A549 (cell line): ENCODE results near the gene XCL1. TPM values are rescaled to one million over a fixed set of nuclear protein-coding genes. Genes with fewer than 3 reads are reported as not detected.

Experiments
- ATAC-seq, 2 experiments: fragments of 200-7000 bp in 1 of 2; fragments of >200 bp in 1 of 2; cut with Nextera tagmentation in 1 of 2; cut with Tn5 transposase in 1 of 2; 3 replicates each; pipeline versions ENCODE4 v1.8.0 to v1.9.1; 2018 to 2020; ENCODE audit warnings: mild to moderate bottlenecking in 1 of 2, moderate library complexity in 1 of 2
- CTCF ChIA-PET: fragments of 300-600 bp; sonication (Branson Sonifier 250); formaldehyde crosslinking; extraction: SDS; loops from one replicate; lab custom pipeline; 2021; ENCODE audit warnings: antibody characterized with exemption, inconsistent platforms; lab: Yijun Ruan, JAX
- POLR2A ChIA-PET: fragments of 350-600 bp; formaldehyde crosslinking; extraction: SDS; loops from one replicate; lab custom pipeline; 2021; ENCODE audit warnings: antibody characterized with exemption, inconsistent platforms; lab: Yijun Ruan, JAX
- DNase-seq, 2 experiments: peaks; one replicate each; pipeline versions ENCODE4 v3.0.0 to v3.0.0-alpha.2; 2011 to 2016; ENCODE audit warnings: low read depth in 1 of 2, low spot score in 1 of 2
- FAIRE-seq: peaks from 2 replicates; lab custom pipeline; 2011; peaks lifted over from hg19 to GRCh38; lab: Jason Lieb, UNC
- H3K27ac ChIP-seq, 2 experiments: fragments of >200 bp; sonication (Bioruptor Twin); formaldehyde crosslinking; 3 replicates each; pipeline ENCODE4 v1.5.1; 2016 to 2017
- H3K4me1 ChIP-seq: fragments of >200 bp; sonication (Bioruptor Twin); formaldehyde crosslinking; 3 replicates; pipeline ENCODE4 v1.6.1; 2016
- H3K4me2 ChIP-seq: fragments of >200 bp; sonication (Bioruptor Twin); formaldehyde crosslinking; 3 replicates; pipeline ENCODE4 v1.6.1; 2016
- H3K4me3 ChIP-seq: fragments of >200 bp; sonication (Bioruptor Twin); formaldehyde crosslinking; 3 replicates; pipeline ENCODE4 v1.5.1; 2016
- H3K9me3 ChIP-seq: fragments of >200 bp; sonication (Bioruptor Twin); formaldehyde crosslinking; 3 replicates; pipeline ENCODE4 v1.6.1; 2016
- CTCF ChIP-seq: fragments of >200 bp; sonication (Bioruptor Twin); formaldehyde crosslinking; IDR thresholded peaks from 3 replicates; pipeline ENCODE4 v1.5.1; 2016
- EHMT2 ChIP-seq: fragments of 200-600 bp; sonication (generic); IDR thresholded peaks from 2 replicates; pipeline ENCODE4 v1.6.1; 2016; ENCODE audit warnings: antibody characterized with exemption, low read depth, mild to moderate bottlenecking, moderate library complexity
- FOSL2 ChIP-seq, 2 experiments: fragments of 450-650 bp in 1 of 2; fragments of >200 bp in 1 of 2; sonication (Bioruptor Twin) in 1 of 2; formaldehyde crosslinking; IDR thresholded peaks; 2 replicates each; pipeline versions ENCODE4 v1.5.0 to v1.6.1; 2016 to 2020; ENCODE audit warnings: mild to moderate bottlenecking in 1 of 2, moderate library complexity in 1 of 2
- HMGXB4 ChIP-seq: fragments of 250-450 bp; sonication (Bioruptor Pico); IDR thresholded peaks from 2 replicates; pipeline ENCODE4 v1.5.0; 2021; ENCODE audit warnings: mild to moderate bottlenecking, moderate library complexity, borderline replicate concordance
- HOXB13 ChIP-seq: fragments of 250-450 bp; sonication (Bioruptor Pico); IDR thresholded peaks from 2 replicates; pipeline ENCODE4 v1.5.0; 2020; ENCODE audit warnings: low read depth, mild to moderate bottlenecking, moderate library complexity
- JUN ChIP-seq, 2 experiments: fragments of >200 bp; sonication (Bioruptor Twin); formaldehyde crosslinking; IDR thresholded peaks; 2 replicates in 1 of 2; 3 replicates in 1 of 2; pipeline ENCODE4 v1.6.1; 2016 to 2017
- KDM5A ChIP-seq: fragments of 200-600 bp; sonication (generic); IDR thresholded peaks from 2 replicates; pipeline ENCODE4 v1.6.1; 2016; ENCODE audit warnings: antibody characterized with exemption, mild to moderate bottlenecking
- MAFK ChIP-seq: fragments of 450-650 bp; IDR thresholded peaks from 2 replicates; pipeline ENCODE4 v1.6.1; 2014; ENCODE audit not compliant: partially characterized antibody
- MYC ChIP-seq: IDR thresholded peaks from 2 replicates; pipeline ENCODE4 v1.6.1; 2012; ENCODE audit warnings: mild to moderate bottlenecking, inconsistent platforms, low read length, improper control_type of control experiment, borderline replicate concordance
- NR3C1 ChIP-seq: fragments of >200 bp; sonication (Bioruptor Twin); formaldehyde crosslinking; IDR thresholded peaks from 3 replicates; pipeline ENCODE4 v1.6.1; 2017
- TFCP2L1 ChIP-seq: fragments of 250-450 bp; sonication (Bioruptor Pico); IDR thresholded peaks from 2 replicates; pipeline ENCODE4 v1.5.0; 2021; ENCODE audit warnings: mild to moderate bottlenecking
- TP53 ChIP-seq: fragments of 250-450 bp; sonication (Bioruptor Pico); IDR thresholded peaks from 2 replicates; pipeline ENCODE4 v1.5.0; 2021; ENCODE audit warnings: mild to moderate bottlenecking, moderate library complexity
- ZFP36 ChIP-seq: fragments of 450-650 bp; IDR thresholded peaks from 2 replicates; pipeline ENCODE4 v1.6.1; 2014; ENCODE audit warnings: borderline replicate concordance; ENCODE audit not compliant: partially characterized antibody
- WGBS: methylation state at CpG from one replicate; pipeline ENCODE4 v1.1.6; 2017; ENCODE audit errors: missing lambda C conversion rate; 5-methylcytosine and 5-hydroxymethylcytosine counted together
- polyA plus RNA-seq, 4 experiments: library from polyadenylated mRNA; depleted of rRNA in 3 of 4; stranded (reverse); fragments of >200 nt; fragmentation: RNase III in 1 of 4; extraction: RNeasy Plus Mini Kit Qiagen cat#74134 plus additional on column Dnase treatment in 1 of 4; gene quantifications; 2 replicates in 3 of 4; 3 replicates in 1 of 4; pipeline ENCODE4 v1.2.3, GENCODE V29; 2011 to 2017

The XCL1 gene
- polyA plus RNA-seq, 2 of the 4 experiments (the other 2 are of a cell fraction): not detected

- FAIRE-seq (no peak), ATAC-seq (no peak), DNase-seq (no peak)
- Histone ChIP-seq H3K9me3 (no peaks in the 10 kb centered on the region), H3K4me3 (no peak overlapping the region), H3K4me1 (no peaks in the 10 kb centered on the region), H3K27ac (no peak overlapping the region), H3K4me2 (no peak overlapping the region)
- WGBS: 61% methylated on average over 1 of the region's 1 CpG
- ChIA-PET CTCF (interaction anchor here (0.9 to 1.6 kb wide), 2 partner anchors 18 to 39 kb away, joined by 3 to 7 read pairs; no protein-coding TSS in a partner anchor), POLR2A (no interaction called here)
- no peak for TF ChIP-seq MAFK
- TF ChIP-seq CTCF: no peak
- no peak for TF ChIP-seq JUN (IDR thresholded peaks at IDR 0.05)
- no peak for TF ChIP-seq EHMT2
Measured at GRCh38 chr1:168585937-168586336, 9.5 kb downstream of the XCL1 start.

- 39% methylated on average over 2 of the region's 2 CpGs for WGBS
- H3K27ac ChIP-seq: no peak overlapping the region
- no peak for TF ChIP-seq KDM5A
- TF ChIP-seq, all 56 proteins: peak for 0
- H3K4me2 ChIP-seq: no peak overlapping the region
- FAIRE-seq: no peak
- ATAC-seq: no peak
- CTCF ChIA-PET: interaction anchor here (1.4 to 2.2 kb wide), 2 partner anchors 14 to 246 kb away, joined by 4 to 7 read pairs; no protein-coding TSS in a partner anchor
- no peaks in the 10 kb centered on the region for H3K9me3 ChIP-seq
- peaks cover 11% of the 10 kb centered on the region; the same call in 1 of the 3 replicates for H3K4me1 ChIP-seq
- POLR2A ChIA-PET: no interaction called here
- DNase-seq: no peak
- no peak overlapping the region for H3K4me3 ChIP-seq
Measured at GRCh38 chr1:168589167-168589566, 12.8 kb downstream of the XCL1 start.

GRCh38 chr1:168591066-168591465 is 14.7 kb downstream of the XCL1 start:
- no peak overlapping the region for H3K4me2 ChIP-seq
- no peak overlapping the region for H3K4me3 ChIP-seq
- peaks cover 11% of the 10 kb centered on the region; the same call in 1 of the 3 replicates for H3K4me1 ChIP-seq
- 85% methylated on average over 5 of the region's 5 CpGs for WGBS
- ATAC-seq (no peak), FAIRE-seq (no peak), DNase-seq (no peak)
- no peaks in the 10 kb centered on the region for H3K9me3 ChIP-seq
- ChIA-PET POLR2A (no interaction called here), CTCF (interaction anchor here (2.2 kb wide), 1 partner anchor 13 kb away, joined by 7 read pairs; no protein-coding TSS in a partner anchor)
- H3K27ac ChIP-seq: no peak overlapping the region
- TF ChIP-seq MYC (no peak), TP53 (CRISPR knock-in tag) (no peak), FOSL2 (IDR thresholded peaks at IDR 0.05) (no peak), FOSL2 (CRISPR knock-in tag; IDR thresholded peaks at IDR 0.05) (no peak), MAFK (no peak), NR3C1 (no peak), HOXB13 (CRISPR knock-in tag) (no peak), HMGXB4 (CRISPR knock-in tag) (no peak), TFCP2L1 (no peak), ZFP36 (no peak), CTCF (no peak)
